Measurements from ENCODE around the gene ZNF829. TPM values are rescaled to one million over a fixed set of nuclear protein-coding genes. Genes with fewer than 3 reads are reported as not detected.

The ZNF829 gene
- total and polyA plus RNA-seq, 10 of the 15 experiments (the other 5 are each of a cell fraction or from before 2014, with no cell fraction given), result 0.08 to 0.63 (median 0.22) TPM

- TF ChIP-seq BHLHE40 (IDR thresholded peaks at IDR 0.05; ENCODE audit: borderline replicate concordance in 1 of 2, low read depth in 2 of 2, low read length in 1 of 2), result peak in 1 of 2 experiments; percentile 6; a peak in 1 of 4 replicates
- TF ChIP-seq NFIC (IDR thresholded peaks at IDR 0.05; ENCODE audit: low read depth, low read length), result no peak
- TF ChIP-seq YBX1 (IDR thresholded peaks at IDR 0.05), result no peak
- TF ChIP-seq USF2 (IDR thresholded peaks at IDR 0.05; ENCODE audit: borderline replicate concordance, low read depth, low read length), result no peak
- no peak for TF ChIP-seq ZBED1 (IDR thresholded peaks at IDR 0.05; ENCODE audit: borderline replicate concordance)
- TF ChIP-seq CHD1 (IDR thresholded peaks at IDR 0.05; ENCODE audit: low read depth, low read length), result no peak
- TF ChIP-seq TCF3 (IDR thresholded peaks at IDR 0.05; ENCODE audit: borderline replicate concordance, insufficient read depth, low read depth, low read length), result no peak
- no peak for TF ChIP-seq ZNF384 (IDR thresholded peaks at IDR 0.05; ENCODE audit: borderline replicate concordance, low read depth, low read length)
- no peak for TF ChIP-seq MAX (IDR thresholded peaks at IDR 0.05; ENCODE audit: low read depth, low read length)
- peak; percentile 48; the same call in 1 of the 2 replicates for TF ChIP-seq RUNX3 (IDR thresholded peaks at IDR 0.05; ENCODE audit: low read length)
- no peak for TF ChIP-seq CTCF (IDR thresholded peaks at IDR 0.05 in 2 of 3, conservative IDR thresholded peaks at IDR 0.05 in 1 of 3; ENCODE audit: control insufficient read depth in 2 of 3, extremely low read depth in 1 of 3, insufficient read depth in 1 of 3, low read depth in 3 of 3, low read length in 3 of 3)
- 0 out of 2 replicates have a peak, but pooled peaks have one; percentile 14 for TF ChIP-seq RAD51 (IDR thresholded peaks at IDR 0.05)
- TF ChIP-seq ATF7 (IDR thresholded peaks at IDR 0.05; ENCODE audit: low read depth), result peak; percentile 48
- TF ChIP-seq ZSCAN29 (IDR thresholded peaks at IDR 0.05), result no peak
- no peak for TF ChIP-seq TAF1 (IDR thresholded peaks at IDR 0.05; ENCODE audit: borderline replicate concordance, low read depth, low read length)
- TF ChIP-seq PML (IDR thresholded peaks at IDR 0.05; ENCODE audit: low read length), result no peak
- TF ChIP-seq MTA2 (IDR thresholded peaks at IDR 0.05; ENCODE audit: low read depth), result peak; percentile 93
- no peak for TF ChIP-seq ELK1 (IDR thresholded peaks at IDR 0.05; ENCODE audit: low read depth, low read length)
- peak; percentile 75 for TF ChIP-seq RELB (IDR thresholded peaks at IDR 0.05; ENCODE audit: low read depth)
- 0 out of 2 replicates have a peak, but pooled peaks have one; percentile 21 for TF ChIP-seq ZNF687 (IDR thresholded peaks at IDR 0.05)
- TF ChIP-seq ASH2L (IDR thresholded peaks at IDR 0.05; ENCODE audit: borderline replicate concordance, low read depth), result no peak
- no peak for TF ChIP-seq KAT2A (conservative IDR thresholded peaks at IDR 0.05; ENCODE audit: control insufficient read depth, low read depth, low read length)
These were observed 68.1 kb downstream of the ZNF829 start (continued) for GRCh38 chr19:36847968-36848367.

Measured in GM12878 (cell line).